Stimulated activated naive CD8-positive, alpha-beta T cell treated with anti-CD3 and anti-CD28 coated beads, Interleukin-15, Interleukin-2, amounts not matched to agents 100 ng/mL and 50 ng/mL, for 24 hours (primary cell): Measurements from ENCODE around the gene KLHDC8A.

Experiments used
- H3K27ac Mint-ChIP-seq: one replicate; pipeline ENCODE4 v1.8.0; 2021; ENCODE audit warnings: mild to moderate bottlenecking, mixed read lengths
- H3K27me3 Mint-ChIP-seq: one replicate; pipeline ENCODE4 v1.8.0; 2021; ENCODE audit warnings: mixed read lengths
- H3K36me3 Mint-ChIP-seq: one replicate; pipeline ENCODE4 v1.8.0; 2021; ENCODE audit warnings: low read depth, mixed read lengths
- H3K4me1 Mint-ChIP-seq: one replicate; pipeline ENCODE4 v1.8.0; 2021; ENCODE audit warnings: low read depth, mixed read lengths
- H3K4me3 Mint-ChIP-seq: one replicate; pipeline ENCODE4 v1.8.0; 2021; ENCODE audit warnings: mild to moderate bottlenecking, mixed read lengths
- H3K9me3 Mint-ChIP-seq: one replicate; pipeline ENCODE4 v1.8.0; 2021; ENCODE audit warnings: mixed read lengths

KLHDC8A gene

GRCh38 chr1:205342986-205343385 lies 13.7 kb downstream of the KLHDC8A start:
- no peaks in the 10 kb centered on the region for H3K36me3 Mint-ChIP-seq
- no peaks in the 10 kb centered on the region for H3K9me3 Mint-ChIP-seq
- H3K27ac Mint-ChIP-seq: no peak overlapping the region
- H3K4me3 Mint-ChIP-seq: no peak overlapping the region
- peaks cover 15% of the 10 kb centered on the region for H3K4me1 Mint-ChIP-seq
- peaks cover 48% of the 10 kb centered on the region for H3K27me3 Mint-ChIP-seq

GRCh38 chr1:205340676-205341075 lies 16.0 kb downstream of the KLHDC8A start:
- H3K4me3 Mint-ChIP-seq: no peak overlapping the region
- peaks cover 15% of the 10 kb centered on the region for H3K4me1 Mint-ChIP-seq
- H3K27ac Mint-ChIP-seq: no peak overlapping the region
- peaks cover 33% of the 10 kb centered on the region for H3K27me3 Mint-ChIP-seq
- no peaks in the 10 kb centered on the region for H3K9me3 Mint-ChIP-seq
- no peaks in the 10 kb centered on the region for H3K36me3 Mint-ChIP-seq

- H3K9me3 Mint-ChIP-seq: no peaks in the 10 kb centered on the region
- H3K4me1 Mint-ChIP-seq: peaks cover 12% of the 10 kb centered on the region
- peaks cover 24% of the 10 kb centered on the region for H3K27me3 Mint-ChIP-seq
- H3K36me3 Mint-ChIP-seq: no peaks in the 10 kb centered on the region
- H3K27ac Mint-ChIP-seq: peak overlapping the region; percentile 5
- H3K4me3 Mint-ChIP-seq: no peak overlapping the region
These were observed 17.0 kb downstream of the KLHDC8A start for GRCh38 chr1:205339717-205340116.

GRCh38 chr1:205339197-205339702 lies 17.5 kb downstream of the KLHDC8A start:
- Mint-ChIP-seq H3K27ac (peak overlapping the region; percentile 5), H3K27me3 (peaks cover 19% of the 10 kb centered on the region), H3K36me3 (no peaks in the 10 kb centered on the region), H3K9me3 (no peaks in the 10 kb centered on the region), H3K4me1 (peaks cover 8% of the 10 kb centered on the region), H3K4me3 (no peak overlapping the region)

- Mint-ChIP-seq H3K4me1 (peaks cover 6% of the 10 kb centered on the region), H3K36me3 (no peaks in the 10 kb centered on the region), H3K27me3 (peaks cover 15% of the 10 kb centered on the region), H3K27ac (no peak overlapping the region), H3K9me3 (no peaks in the 10 kb centered on the region), H3K4me3 (no peak overlapping the region)
These were observed 18.7 kb downstream of the KLHDC8A start for GRCh38 chr1:205338011-205338410.

DNA sequence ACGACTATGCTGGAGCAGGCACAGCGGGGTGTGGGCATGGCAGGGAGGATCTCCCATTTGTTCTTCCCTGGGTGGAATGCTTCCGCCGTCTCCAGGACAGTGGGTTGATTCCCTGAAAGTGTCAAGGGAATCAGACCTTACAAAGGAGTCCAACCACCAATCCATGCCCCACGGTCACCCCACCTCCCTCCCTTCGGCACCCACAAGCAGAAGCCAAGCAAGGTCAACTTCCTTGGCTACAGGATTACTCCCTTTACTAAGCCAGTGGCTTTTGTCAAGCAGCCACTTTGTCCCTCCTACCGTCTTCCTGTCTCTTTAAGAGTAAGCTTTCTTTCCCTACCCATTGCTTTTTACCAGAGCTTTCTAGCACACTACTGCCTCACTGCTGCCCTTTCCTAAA lies 19.2 kb downstream of the KLHDC8A start:
- Mint-ChIP-seq H3K36me3 (no peaks in the 10 kb centered on the region), H3K4me3 (no peak overlapping the region), H3K27ac (no peak overlapping the region), H3K27me3 (peaks cover 10% of the 10 kb centered on the region), H3K9me3 (no peaks in the 10 kb centered on the region), H3K4me1 (peaks cover 6% of the 10 kb centered on the region)

DNA sequence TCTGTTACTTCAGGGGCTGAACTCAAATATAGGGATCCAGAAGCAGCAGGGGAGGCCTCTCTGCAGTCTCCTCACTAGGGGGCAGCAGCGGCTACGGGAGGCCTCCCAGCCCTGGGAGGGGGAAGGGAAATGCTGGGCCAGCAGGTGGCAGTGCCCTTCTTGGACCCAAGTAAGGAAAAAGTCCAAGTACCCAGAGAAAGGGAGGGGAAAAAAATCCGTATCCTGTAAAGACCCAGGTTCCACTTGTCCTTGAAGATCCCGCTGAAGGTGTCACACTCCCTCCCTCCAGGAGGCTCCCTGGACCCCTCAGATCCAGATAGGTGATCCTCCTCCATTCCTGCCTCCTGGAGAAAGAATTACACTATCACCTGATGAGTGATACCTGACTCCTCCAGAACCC lies 21.0 kb downstream of the KLHDC8A start:
- no peaks in the 10 kb centered on the region for H3K36me3 Mint-ChIP-seq

DNA sequence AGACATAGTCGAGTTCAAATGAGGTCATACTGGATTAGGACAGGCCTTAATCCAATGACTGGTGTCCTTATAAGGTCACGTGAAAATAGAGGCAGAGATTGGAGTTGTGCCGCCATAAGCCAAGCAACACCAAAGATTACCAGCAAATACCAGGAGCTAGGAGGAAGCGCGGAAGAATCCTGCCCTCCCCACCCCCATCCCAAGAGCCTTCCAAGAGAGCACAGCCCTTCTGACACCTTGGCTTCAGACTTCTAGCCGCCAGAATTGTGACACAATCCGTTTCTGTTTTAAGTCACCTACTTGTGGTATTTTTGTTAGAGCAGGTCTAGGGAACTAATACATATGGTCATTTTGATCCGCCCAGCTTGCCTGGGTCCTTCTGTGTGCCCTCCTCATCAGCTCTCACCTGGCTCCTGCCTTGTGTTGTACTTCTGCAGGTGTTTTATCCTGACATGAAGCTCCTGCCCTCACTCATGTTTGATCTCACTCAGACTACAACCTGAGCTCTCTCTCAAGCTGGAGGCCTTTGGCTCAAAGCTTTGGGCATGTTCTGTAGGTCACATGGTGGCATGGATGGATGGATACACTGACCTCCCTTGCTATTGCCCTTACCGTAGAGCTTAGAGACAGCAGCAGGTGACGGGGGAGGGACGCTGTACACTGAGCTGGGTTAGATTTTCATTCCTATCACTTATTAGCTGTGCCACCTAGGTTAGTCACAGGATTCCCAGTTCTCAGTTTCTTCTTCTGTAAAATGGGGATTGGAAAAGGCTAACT lies 24.5 kb downstream of the KLHDC8A start:
- H3K4me1 Mint-ChIP-seq: no peaks in the 10 kb centered on the region
- H3K9me3 Mint-ChIP-seq: no peaks in the 10 kb centered on the region
- H3K4me3 Mint-ChIP-seq: no peak overlapping the region
- H3K27me3 Mint-ChIP-seq: peaks cover under 1% of the 10 kb centered on the region
- no peaks in the 10 kb centered on the region for H3K36me3 Mint-ChIP-seq
- H3K27ac Mint-ChIP-seq: no peak overlapping the region

More for the DNA sequence above, 21.0 kb downstream of the KLHDC8A start:
- Mint-ChIP-seq H3K4me1 (peaks cover 6% of the 10 kb centered on the region), H3K4me3 (no peak overlapping the region), H3K27me3 (no peaks in the 10 kb centered on the region), H3K27ac (no peak overlapping the region), H3K9me3 (no peaks in the 10 kb centered on the region)

DNA sequence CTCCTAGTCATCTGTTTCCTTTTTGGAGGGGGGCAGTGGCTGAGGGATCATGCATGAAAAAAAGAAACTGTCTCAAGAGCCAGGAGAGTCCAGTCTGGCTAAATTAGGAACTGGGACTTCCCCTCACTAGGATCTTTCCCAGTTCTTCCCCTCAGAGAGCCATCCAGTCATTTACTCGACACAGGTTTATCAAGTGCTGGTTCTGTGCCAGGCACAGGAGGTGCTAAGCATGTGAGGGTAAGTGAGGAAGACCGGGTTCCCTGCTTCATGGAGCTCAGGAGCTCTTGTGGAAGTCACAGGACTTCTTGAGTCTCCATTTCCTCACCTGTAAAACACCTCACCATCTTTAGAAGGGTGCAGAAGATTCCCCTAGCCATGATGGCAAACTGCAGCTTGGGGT lies 26.6 kb downstream of the KLHDC8A start:
- H3K4me1 Mint-ChIP-seq: peaks cover 5% of the 10 kb centered on the region
- H3K9me3 Mint-ChIP-seq: no peaks in the 10 kb centered on the region
- peaks cover 8% of the 10 kb centered on the region for H3K27me3 Mint-ChIP-seq
- no peaks in the 10 kb centered on the region for H3K36me3 Mint-ChIP-seq
- no peak overlapping the region for H3K4me3 Mint-ChIP-seq
- no peak overlapping the region for H3K27ac Mint-ChIP-seq

GRCh38 chr1:205329719-205330118 lies 27.0 kb downstream of the KLHDC8A start:
- H3K9me3 Mint-ChIP-seq: no peaks in the 10 kb centered on the region
- H3K36me3 Mint-ChIP-seq: no peaks in the 10 kb centered on the region
- H3K27ac Mint-ChIP-seq: no peak overlapping the region
- no peak overlapping the region for H3K4me3 Mint-ChIP-seq
- H3K27me3 Mint-ChIP-seq: peaks cover 8% of the 10 kb centered on the region
- peaks cover 10% of the 10 kb centered on the region for H3K4me1 Mint-ChIP-seq

- Mint-ChIP-seq H3K4me3 (no peak overlapping the region), H3K36me3 (no peaks in the 10 kb centered on the region)
These were observed 28.2 kb downstream of the KLHDC8A start for GRCh38 chr1:205328476-205328875.

DNA sequence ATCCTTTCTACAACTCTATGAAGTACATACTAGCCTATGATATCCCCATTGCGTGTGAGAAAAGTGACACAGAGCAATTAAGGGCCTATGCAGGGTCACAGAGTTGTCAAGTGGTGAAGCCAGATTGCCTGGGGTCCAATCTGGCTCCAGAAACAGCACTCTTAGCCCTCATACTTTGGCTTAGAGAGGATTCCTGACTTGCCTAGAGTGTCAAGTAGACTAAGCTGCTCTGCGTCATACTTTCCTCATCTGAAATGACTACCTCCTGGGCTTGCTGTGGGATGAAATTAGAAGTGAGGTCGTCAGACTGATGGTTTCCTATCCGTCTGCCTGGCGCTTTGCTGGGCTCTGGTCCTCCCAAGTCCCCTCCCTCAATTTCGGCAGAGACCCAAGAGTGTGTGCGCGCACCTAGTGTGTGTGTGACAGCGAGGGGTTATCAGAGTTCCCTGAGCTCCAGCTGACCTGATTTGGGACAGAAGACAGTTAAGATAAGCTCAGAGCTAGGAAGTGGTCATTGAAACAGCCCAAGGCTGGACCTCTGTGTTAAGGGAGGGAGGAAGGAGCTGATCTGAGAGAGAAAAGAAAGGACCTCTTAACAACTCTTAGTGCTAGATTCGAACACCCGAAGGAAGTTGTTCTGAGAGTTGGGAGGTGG lies 29.8 kb downstream of the KLHDC8A start:
- Mint-ChIP-seq H3K4me1 (peaks cover 24% of the 10 kb centered on the region), H3K4me3 (no peak overlapping the region)

More at GRCh38 chr1:205328476-205328875, 28.2 kb downstream of the KLHDC8A start:
- Mint-ChIP-seq H3K4me1 (peaks cover 19% of the 10 kb centered on the region), H3K27me3 (peaks cover 8% of the 10 kb centered on the region), H3K27ac (no peak overlapping the region), H3K9me3 (no peaks in the 10 kb centered on the region)

GRCh38 chr1:205325334-205325884 lies 31.3 kb downstream of the KLHDC8A start:
- Mint-ChIP-seq H3K9me3 (no peaks in the 10 kb centered on the region), H3K27me3 (peaks cover 8% of the 10 kb centered on the region), H3K4me1 (peaks cover 36% of the 10 kb centered on the region), H3K4me3 (no peak overlapping the region), H3K36me3 (no peaks in the 10 kb centered on the region), H3K27ac (no peak overlapping the region)

More for the DNA sequence above, 29.8 kb downstream of the KLHDC8A start:
- Mint-ChIP-seq H3K27ac (no peak overlapping the region), H3K9me3 (no peaks in the 10 kb centered on the region), H3K36me3 (no peaks in the 10 kb centered on the region), H3K27me3 (peaks cover 8% of the 10 kb centered on the region)

DNA sequence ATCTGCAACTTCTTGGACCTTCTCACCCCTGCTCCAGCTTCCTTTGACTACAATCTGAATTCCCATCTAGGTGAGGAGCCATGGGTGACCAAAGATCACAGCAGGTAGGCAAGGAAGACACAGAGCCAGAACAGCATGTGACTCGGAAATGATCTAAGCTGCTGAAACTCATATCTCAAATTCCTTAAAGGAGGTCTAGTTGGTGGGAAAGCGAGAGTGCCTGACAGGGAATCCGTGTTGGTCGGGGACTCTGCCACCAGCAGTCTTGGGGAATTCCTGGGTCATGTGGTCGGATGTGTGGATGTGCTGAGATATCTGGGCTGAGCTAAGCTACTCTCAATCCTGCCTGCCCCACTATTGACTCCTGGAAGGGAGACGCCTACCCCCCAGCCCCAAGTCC lies 31.9 kb downstream of the KLHDC8A start:
- H3K27me3 Mint-ChIP-seq: peaks cover 8% of the 10 kb centered on the region
- H3K9me3 Mint-ChIP-seq: no peaks in the 10 kb centered on the region
- H3K4me3 Mint-ChIP-seq: no peak overlapping the region
- no peak overlapping the region for H3K27ac Mint-ChIP-seq
- H3K36me3 Mint-ChIP-seq: no peaks in the 10 kb centered on the region
- peaks cover 43% of the 10 kb centered on the region for H3K4me1 Mint-ChIP-seq

DNA sequence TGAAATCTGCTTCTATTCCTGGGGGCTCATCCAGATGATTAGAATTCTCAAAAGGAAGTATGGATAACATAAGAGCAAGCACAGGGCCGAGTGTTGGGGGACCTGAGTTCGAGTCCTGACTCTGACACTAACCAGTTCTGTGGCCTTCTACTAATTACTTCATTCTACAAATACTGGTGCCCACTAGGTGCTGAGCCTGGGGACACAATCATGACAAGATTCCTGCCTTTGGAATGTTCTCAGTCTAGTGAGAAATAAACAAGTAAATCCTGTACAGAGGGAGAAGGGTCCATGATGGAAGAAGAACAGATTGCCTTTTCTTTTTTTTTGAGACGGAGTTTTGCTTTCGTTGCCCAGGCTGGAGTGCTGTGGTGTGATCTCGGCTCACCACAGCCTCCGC lies 32.9 kb downstream of the KLHDC8A start:
- H3K36me3 Mint-ChIP-seq: no peaks in the 10 kb centered on the region
- peaks cover 52% of the 10 kb centered on the region for H3K4me1 Mint-ChIP-seq
- H3K27ac Mint-ChIP-seq: no peak overlapping the region
- no peak overlapping the region for H3K4me3 Mint-ChIP-seq
- no peaks in the 10 kb centered on the region for H3K9me3 Mint-ChIP-seq
- peaks cover 8% of the 10 kb centered on the region for H3K27me3 Mint-ChIP-seq
